ENCODE measurements around the gene ZNF385B. TPM values are rescaled to one million over a fixed set of nuclear protein-coding genes. Genes with fewer than 3 reads are reported as not detected.

Gene ZNF385B
- total RNA-seq, 3 donors from 2014 or later (not counting 1 experiment from before 2014, with no cell fraction given): 0.54 TPM; not detected in 2

- no peaks in the 10 kb centered on the region for H3K27me3 ChIP-seq (ENCODE audit: control insufficient read depth, insufficient read depth, low read length)
- H3K4me1 ChIP-seq (ENCODE audit: control insufficient read depth, insufficient read depth, low read length): no peaks in the 10 kb centered on the region
- DNase-seq (no peak), ATAC-seq (no peak)
- intact Hi-C loops (cut with micrococcal nuclease): no loop called here
- Mint-ChIP-seq H3K27ac (no peak overlapping the region), H3K27me3 (ENCODE audit: low read depth in 2 of 2) (peaks cover 8 to 19% of the 10 kb centered on the region in 2 donors), H3K4me3 (no peak overlapping the region), H3K36me3 (no peaks in the 10 kb centered on the region), H3K9me3 (no peaks in the 10 kb centered on the region), H3K4me1 (no peaks in the 10 kb centered on the region)
- WGBS (ENCODE audit: insufficient coverage): 93% methylated on average over 3 of the region's 3 CpGs
- no peaks in the 10 kb centered on the region for H3K36me3 ChIP-seq (ENCODE audit: control insufficient read depth, insufficient read depth, low read length)
- no peak overlapping the region for H3K27ac ChIP-seq (ENCODE audit: low read length)
- no peak overlapping the region for H3K4me3 ChIP-seq (ENCODE audit: low read length)
- H3K9me3 ChIP-seq (ENCODE audit: control insufficient read depth, insufficient read depth, low read length): no peaks in the 10 kb centered on the region
- TF ChIP-seq CTCF (IDR thresholded peaks at IDR 0.05): no peak
Observed at GRCh38 chr2:179432751-179433150, 428.7 kb downstream of the ZNF385B start.

- no peaks in the 10 kb centered on the region for H3K4me1 Mint-ChIP-seq
- no peak overlapping the region for H3K27ac Mint-ChIP-seq
- H3K27me3 Mint-ChIP-seq (ENCODE audit: low read depth in 2 of 2): peaks cover 8 to 23% of the 10 kb centered on the region in 2 donors
- Histone ChIP-seq H3K27ac (ENCODE audit: low read length) (no peak overlapping the region), H3K27me3 (ENCODE audit: control insufficient read depth, insufficient read depth, low read length) (no peaks in the 10 kb centered on the region), H3K4me1 (ENCODE audit: control insufficient read depth, insufficient read depth, low read length) (no peaks in the 10 kb centered on the region), H3K36me3 (ENCODE audit: control insufficient read depth, insufficient read depth, low read length) (no peaks in the 10 kb centered on the region), H3K9me3 (ENCODE audit: control insufficient read depth, insufficient read depth, low read length) (no peaks in the 10 kb centered on the region), H3K4me3 (ENCODE audit: low read length) (no peak overlapping the region)
- H3K4me3 Mint-ChIP-seq: no peak overlapping the region
- no peaks in the 10 kb centered on the region for H3K36me3 Mint-ChIP-seq
- no peak for ATAC-seq
- no peak for TF ChIP-seq CTCF (IDR thresholded peaks at IDR 0.05)
- 100% methylated on average over 1 of the region's 2 CpGs for WGBS (ENCODE audit: insufficient coverage)
- H3K9me3 Mint-ChIP-seq: no peaks in the 10 kb centered on the region
- intact Hi-C loops (cut with micrococcal nuclease): no loop called here
- no peak for DNase-seq
Observed at GRCh38 chr2:179429597-179429996, 431.8 kb downstream of the ZNF385B start.

GRCh38 chr2:179429060-179429471 is 432.3 kb downstream of the ZNF385B start:
- intact Hi-C loops (cut with micrococcal nuclease): no loop called here
- no peak overlapping the region for H3K27ac Mint-ChIP-seq
- TF ChIP-seq CTCF (IDR thresholded peaks at IDR 0.05): no peak
- H3K36me3 Mint-ChIP-seq: no peaks in the 10 kb centered on the region
- H3K4me1 Mint-ChIP-seq: no peaks in the 10 kb centered on the region
- Histone ChIP-seq H3K4me1 (ENCODE audit: control insufficient read depth, insufficient read depth, low read length) (no peaks in the 10 kb centered on the region), H3K4me3 (ENCODE audit: low read length) (no peak overlapping the region), H3K36me3 (ENCODE audit: control insufficient read depth, insufficient read depth, low read length) (no peaks in the 10 kb centered on the region), H3K9me3 (ENCODE audit: control insufficient read depth, insufficient read depth, low read length) (no peaks in the 10 kb centered on the region), H3K27ac (ENCODE audit: low read length) (no peak overlapping the region), H3K27me3 (ENCODE audit: control insufficient read depth, insufficient read depth, low read length) (no peaks in the 10 kb centered on the region)
- no peaks in the 10 kb centered on the region for H3K9me3 Mint-ChIP-seq
- peaks cover 10 to 23% of the 10 kb centered on the region in 2 donors for H3K27me3 Mint-ChIP-seq (ENCODE audit: low read depth in 2 of 2)
- DNase-seq (no peak), ATAC-seq (no peak)
- H3K4me3 Mint-ChIP-seq: no peak overlapping the region
- 65% methylated on average over 11 of the region's 11 CpGs for WGBS (ENCODE audit: insufficient coverage)

- no peak for TF ChIP-seq CTCF (IDR thresholded peaks at IDR 0.05)
- 31% methylated on average over 7 of the region's 7 CpGs for WGBS (ENCODE audit: insufficient coverage)
- no peaks in the 10 kb centered on the region for H3K36me3 ChIP-seq (ENCODE audit: control insufficient read depth, insufficient read depth, low read length)
- Mint-ChIP-seq H3K27me3 (ENCODE audit: low read depth in 2 of 2) (peaks cover 14 to 28% of the 10 kb centered on the region in 2 donors), H3K4me3 (no peak overlapping the region), H3K9me3 (no peaks in the 10 kb centered on the region), H3K27ac (no peak overlapping the region), H3K4me1 (no peaks in the 10 kb centered on the region), H3K36me3 (no peaks in the 10 kb centered on the region)
- no peak for ATAC-seq
- no peak overlapping the region for H3K4me3 ChIP-seq (ENCODE audit: low read length)
- H3K27me3 ChIP-seq (ENCODE audit: control insufficient read depth, insufficient read depth, low read length): no peaks in the 10 kb centered on the region
- DNase-seq: no peak
- no peak overlapping the region for H3K27ac ChIP-seq (ENCODE audit: low read length)
- intact Hi-C loops (cut with micrococcal nuclease): no loop called here
- no peaks in the 10 kb centered on the region for H3K4me1 ChIP-seq (ENCODE audit: control insufficient read depth, insufficient read depth, low read length)
- H3K9me3 ChIP-seq (ENCODE audit: control insufficient read depth, insufficient read depth, low read length): no peaks in the 10 kb centered on the region
Observed at GRCh38 chr2:179428649-179429048, 432.8 kb downstream of the ZNF385B start.
